HL-60 (cell line): ENCODE measurements around the gene COBLL1.

Experiments used
- DNase-seq, 2 experiments: peaks; one replicate each; pipeline ENCODE4 v3.0.0-alpha.2; 2010 to 2020; ENCODE audit warnings: low read depth in 1 of 2, low spot score in 1 of 2
- H3K27ac ChIP-seq: fragments of 250-450 bp; sonication (Bioruptor Pico); replicated peaks from 2 replicates; pipeline ENCODE4 v1.5.1; 2020; ENCODE audit warnings: mild to moderate bottlenecking, moderate library complexity
- H3K27me3 ChIP-seq: fragments of 250-450 bp; sonication (Bioruptor Pico); 2 replicates; pipeline ENCODE4 v1.5.1; 2021; ENCODE audit warnings: mild to moderate bottlenecking, moderate library complexity; ENCODE audit not compliant: insufficient read depth, poor library complexity, severe bottlenecking
- H3K4me3 ChIP-seq: replicated peaks from 2 replicates; pipeline ENCODE4 v1.5.1; 2011; ENCODE audit warnings: mild to moderate bottlenecking, control low read depth, low read length; ENCODE audit not compliant: insufficient read depth
- CTCF ChIP-seq: IDR thresholded peaks from one replicate; pipeline ENCODE4 v1.5.1; 2011; ENCODE audit warnings: low read length, control low read depth, inconsistent platforms; ENCODE audit not compliant: insufficient read depth
- GABPA ChIP-seq: IDR thresholded peaks from 2 replicates; pipeline ENCODE4 v1.6.1; 2012; ENCODE audit warnings: low read depth
- POLR2AphosphoS5 ChIP-seq: IDR thresholded peaks from 2 replicates; pipeline ENCODE4 v1.6.1; 2012; ENCODE audit warnings: low read depth
- REST ChIP-seq: IDR thresholded peaks from 2 replicates; pipeline ENCODE4 v1.6.1; 2012; ENCODE audit warnings: low read depth; ENCODE audit not compliant: insufficient replicate concordance
- SPI1 ChIP-seq: IDR thresholded peaks from 2 replicates; pipeline ENCODE4 v1.6.1; 2012; ENCODE audit warnings: low read depth, mild to moderate bottlenecking, borderline replicate concordance

COBLL1 gene

GRCh38 chr2:164824872-164825271 is 16.8 kb downstream of the COBLL1 start:
- Histone ChIP-seq H3K4me3 (no peak overlapping the region), H3K27me3 (no peaks in the 10 kb centered on the region), H3K27ac (no peak overlapping the region)
- DNase-seq: no peak
- TF ChIP-seq SPI1 (no peak), POLR2AphosphoS5 (no peak), CTCF (no peak), REST (no peak), GABPA (no peak)

- no peak for DNase-seq
- TF ChIP-seq GABPA: no peak
- Histone ChIP-seq H3K27ac (no peak overlapping the region), H3K4me3 (no peak overlapping the region), H3K27me3 (no peaks in the 10 kb centered on the region)
Observed at GRCh38 chr2:164823126-164823525, 18.5 kb downstream of the COBLL1 start.

- Histone ChIP-seq H3K27me3 (no peaks in the 10 kb centered on the region), H3K4me3 (no peak overlapping the region), H3K27ac (no peak overlapping the region)
- DNase-seq: no peak
- TF ChIP-seq SPI1: no peak
- TF ChIP-seq CTCF: no peak
- TF ChIP-seq POLR2AphosphoS5: no peak
- no peak for TF ChIP-seq REST
- TF ChIP-seq GABPA: no peak
Observed at GRCh38 chr2:164821338-164821737, 20.3 kb downstream of the COBLL1 start.

DNA sequence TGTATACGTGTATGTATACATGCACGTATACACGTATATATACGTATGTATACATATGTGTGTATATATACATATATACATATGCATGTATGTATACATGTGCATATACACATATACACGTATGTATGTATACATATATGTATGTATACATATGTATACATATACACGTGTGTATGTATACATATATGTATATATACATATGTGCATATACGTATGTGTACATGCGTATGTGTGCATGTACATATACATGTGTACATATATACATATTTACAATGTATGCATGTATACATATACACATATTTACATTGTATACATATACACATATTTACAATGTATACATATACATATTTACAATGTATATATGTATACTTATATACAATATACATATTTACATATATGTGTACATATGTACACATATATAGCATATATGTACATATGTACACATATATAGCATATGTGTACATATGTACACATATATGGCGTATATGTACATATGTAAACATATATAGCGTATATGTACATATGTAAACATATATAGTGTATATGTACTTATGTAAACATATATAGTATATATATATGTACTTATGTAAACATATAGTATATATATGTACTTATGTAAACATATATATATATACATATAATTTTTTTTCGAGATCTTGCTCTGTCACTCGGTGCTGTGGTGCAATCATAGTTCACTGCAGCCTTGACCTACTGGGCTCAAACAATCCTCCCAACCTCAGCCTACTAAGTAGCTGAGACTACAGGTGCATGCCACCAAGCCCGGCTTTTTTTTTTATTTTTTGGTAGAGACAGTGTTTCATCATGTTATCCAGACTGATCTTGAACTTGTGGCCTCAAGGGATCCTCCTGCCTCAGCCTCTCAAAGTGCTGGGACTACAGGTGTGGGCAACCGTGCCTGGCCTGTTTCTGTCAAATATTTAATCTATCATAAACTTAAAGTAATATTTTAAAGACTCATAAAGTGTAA is 23.2 kb downstream of the COBLL1 start:
- no peak overlapping the region for H3K4me3 ChIP-seq
- TF ChIP-seq SPI1 (no peak), POLR2AphosphoS5 (no peak), GABPA (no peak), CTCF (no peak), REST (no peak)

More for the DNA sequence above, 23.2 kb downstream of the COBLL1 start:
- H3K27ac ChIP-seq: no peak overlapping the region
- H3K27me3 ChIP-seq: no peaks in the 10 kb centered on the region
- DNase-seq: no peak
